HK-2 (cell line): ENCODE data around the gene GPRIN1.
"Not testable (repeated sequence)": the region's sequence is repeated elsewhere in the genome, so short reads cannot be mapped to it uniquely, and the experiment has no call there.

Experiments used
- DNase-seq: peaks from one replicate; pipeline ENCODE4 v3.0.0-alpha.2; 2018; ENCODE audit not compliant: unreplicated experiment

Gene GPRIN1

GRCh38 chr5:176575066-176575465 is 34.9 kb downstream of the GPRIN1 start:
- no peak for DNase-seq

GRCh38 chr5:176574297-176574591 is 35.7 kb downstream of the GPRIN1 start:
- DNase-seq: no peak

GRCh38 chr5:176573564-176574296 is 36.2 kb downstream of the GPRIN1 start:
- peak; percentile 59 for DNase-seq

- no peak for DNase-seq
These were observed 39.9 kb downstream of the GPRIN1 start for GRCh38 chr5:176570044-176570443.

- DNase-seq: no peak
These were observed 41.3 kb downstream of the GPRIN1 start for GRCh38 chr5:176568657-176569056.

GRCh38 chr5:176565760-176566288 is 44.1 kb downstream of the GPRIN1 start:
- no peak for DNase-seq

- DNase-seq: no peak
These were observed 46.0 kb downstream of the GPRIN1 start for GRCh38 chr5:176564002-176564401.

- DNase-seq: no peak
These were observed 47.8 kb downstream of the GPRIN1 start for GRCh38 chr5:176562189-176562588.

GRCh38 chr5:176561259-176561658 is 48.7 kb downstream of the GPRIN1 start:
- DNase-seq: no peak

- no peak for DNase-seq
These were observed 49.6 kb downstream of the GPRIN1 start for GRCh38 chr5:176560364-176560763.

- DNase-seq: no peak
These were observed 50.3 kb downstream of the GPRIN1 start for GRCh38 chr5:176559683-176560082.

- no peak for DNase-seq
These were observed 52.1 kb downstream of the GPRIN1 start for GRCh38 chr5:176557846-176558245.

GRCh38 chr5:176553260-176554085 is 56.5 kb downstream of the GPRIN1 start:
- DNase-seq: no peak

GRCh38 chr5:176552332-176552869 is 57.6 kb downstream of the GPRIN1 start:
- no peak for DNase-seq

- DNase-seq: not testable (repeated sequence)
These were observed 59.0 kb downstream of the GPRIN1 start for GRCh38 chr5:176550937-176551336.

- DNase-seq: no peak
These were observed 59.6 kb downstream of the GPRIN1 start for GRCh38 chr5:176550275-176550831.

- DNase-seq: no peak
These were observed 60.1 kb downstream of the GPRIN1 start for GRCh38 chr5:176549871-176550270.

- DNase-seq: no peak
These were observed 61.0 kb downstream of the GPRIN1 start, which contains the start of gene CDHR2 for GRCh38 chr5:176548967-176549444. TSS of gene CDHR2 (plus strand) at chr5:176549342. CDS start at chr5:176565353, 16,011 bp downstream.

GRCh38 chr5:176547802-176548201 is 62.2 kb downstream of the GPRIN1 start:
- no peak for DNase-seq
